CD8-positive, alpha-beta memory T cell (primary cell): ENCODE measurements around the gene JAG1. TPM values are rescaled to one million over a fixed set of nuclear protein-coding genes. Genes with fewer than 3 reads are reported as not detected.

Source experiments
- CTCF ChIA-PET: fragments of 350-600 bp; sonication (Branson Sonifier 250); formaldehyde crosslinking; loops from one replicate; lab custom pipeline; 2021; ENCODE audit warnings: antibody characterized with exemption; lab: Charles Lee
- POLR2A ChIA-PET: fragments of 350-600 bp; sonication (Branson Sonifier 250); formaldehyde crosslinking; loops from one replicate; lab custom pipeline; 2021; ENCODE audit warnings: antibody characterized with exemption; lab: Charles Lee
- DNase-seq, 5 donors: peaks; one replicate each; pipeline versions ENCODE4 v3.0.0 to v3.0.0-alpha.2; 2020 to 2022; ENCODE audit warnings: mixed read lengths in 1 of 5
- H3K27ac ChIP-seq: one replicate; pipeline ENCODE4 v1.7.0; 2013; ENCODE audit warnings: low read depth, mild to moderate bottlenecking, low read length, moderate library complexity
- H3K27me3 ChIP-seq: 2 replicates; pipeline ENCODE4 v1.7.0; 2013; ENCODE audit warnings: low read length, mild to moderate bottlenecking; ENCODE audit not compliant: insufficient read depth, poor library complexity, severe bottlenecking
- H3K36me3 ChIP-seq: 2 replicates; pipeline ENCODE4 v1.7.0; 2013; ENCODE audit warnings: mild to moderate bottlenecking, low read length, moderate library complexity; ENCODE audit not compliant: insufficient read depth
- H3K4me1 ChIP-seq: 2 replicates; pipeline ENCODE4 v1.7.0; 2013; ENCODE audit warnings: mild to moderate bottlenecking, low read length, moderate library complexity; ENCODE audit not compliant: insufficient read depth
- H3K4me3 ChIP-seq: 2 replicates; pipeline ENCODE4 v1.7.0; 2013; ENCODE audit warnings: mild to moderate bottlenecking, low read length
- H3K9me3 ChIP-seq: 2 replicates; pipeline ENCODE4 v1.7.0; 2013; ENCODE audit warnings: mild to moderate bottlenecking, low read length
- H3K27ac Mint-ChIP-seq, 8 donors: one replicate each; pipeline ENCODE4 v1.8.0; 2020 to 2021; ENCODE audit warnings: mixed read lengths in 8 of 8, mild to moderate bottlenecking in 6 of 8, inconsistent platforms in 3 of 8, moderate library complexity in 3 of 8
- H3K27me3 Mint-ChIP-seq, 2 donors: one replicate each; pipeline ENCODE4 v1.8.0; 2020 to 2021; ENCODE audit warnings: mixed read lengths in 2 of 2, mild to moderate bottlenecking in 1 of 2, moderate library complexity in 1 of 2
- H3K36me3 Mint-ChIP-seq, 3 donors: one replicate each; pipeline ENCODE4 v1.8.0; 2020 to 2021; ENCODE audit warnings: mixed read lengths in 3 of 3, inconsistent platforms in 1 of 3, mild to moderate bottlenecking in 1 of 3
- H3K4me1 Mint-ChIP-seq, 3 donors: one replicate each; pipeline ENCODE4 v1.8.0; 2020 to 2021; ENCODE audit warnings: mixed read lengths in 3 of 3, inconsistent platforms in 1 of 3, mild to moderate bottlenecking in 1 of 3
- H3K4me3 Mint-ChIP-seq, 7 donors: one replicate each; pipeline ENCODE4 v1.8.0; 2020 to 2021; ENCODE audit warnings: mixed read lengths in 7 of 7, mild to moderate bottlenecking in 6 of 7, moderate library complexity in 4 of 7, inconsistent platforms in 2 of 7
- H3K9me3 Mint-ChIP-seq, 5 donors: one replicate each; pipeline ENCODE4 v1.8.0; 2020 to 2022; ENCODE audit warnings: mixed read lengths in 5 of 5, mild to moderate bottlenecking in 3 of 5, moderate library complexity in 2 of 5, inconsistent platforms in 1 of 5
- polyA plus RNA-seq: library from polyadenylated mRNA; unstranded; fragments of 300-500 nt; fragmentation: Illumina TruSeq; gene quantifications from one replicate; pipeline ENCODE4 v1.2.3, GENCODE V29; 2021
- total RNA-seq, 2 experiments: library from RNA; stranded (reverse); gene quantifications; one replicate each; pipeline ENCODE4 v1.2.3, GENCODE V29; 2021

Gene JAG1
- total and polyA plus RNA-seq, 3 experiments from 2014 or later = 0.11 to 0.24 (median 0.24) TPM

DNA sequence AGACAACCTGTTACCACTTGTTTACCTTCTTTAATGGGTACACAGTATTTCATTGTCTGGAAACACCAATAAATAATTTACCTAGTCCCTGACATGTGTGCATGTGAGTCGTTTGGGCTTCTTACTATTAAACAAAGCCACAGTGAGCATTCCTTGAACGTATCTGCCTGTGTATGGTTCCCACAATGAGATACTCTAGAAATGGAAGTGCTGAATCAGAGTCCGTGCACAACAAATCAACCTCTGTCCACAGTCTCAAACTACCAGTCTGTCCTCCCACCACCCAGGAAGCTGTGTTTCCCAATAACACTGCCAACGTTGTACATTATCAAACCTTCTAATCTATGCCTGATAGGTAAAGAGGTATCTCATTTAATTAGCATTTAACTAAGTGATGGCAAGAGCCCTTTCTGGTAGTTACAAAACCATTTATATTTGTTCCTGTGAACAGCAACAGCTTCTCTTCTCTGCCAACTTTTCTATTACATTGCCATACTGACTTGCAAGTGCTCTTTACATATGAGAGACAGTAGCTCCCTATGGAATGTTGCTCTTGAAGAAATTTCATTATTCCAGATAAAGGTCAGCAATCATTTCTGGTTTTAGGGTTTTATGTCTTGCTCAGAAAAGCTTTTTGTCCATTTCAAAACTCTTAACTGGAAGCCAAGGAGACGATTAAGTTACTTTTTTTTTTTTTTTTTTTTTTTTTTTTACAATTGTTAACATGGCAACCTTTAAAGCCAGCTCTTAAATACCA is 14.7 kb downstream of the JAG1 start:
- no peak for DNase-seq
- Histone ChIP-seq H3K36me3 (no peaks in the 10 kb centered on the region), H3K9me3 (no peaks in the 10 kb centered on the region), H3K4me3 (no peak overlapping the region), H3K27ac (no peak overlapping the region), H3K27me3 (no peaks in the 10 kb centered on the region), H3K4me1 (no peaks in the 10 kb centered on the region)
- ChIA-PET CTCF (no interaction called here), POLR2A (no interaction called here)
- peaks cover 17 to 55% of the 10 kb centered on the region in 2 donors for H3K27me3 Mint-ChIP-seq
- H3K27ac Mint-ChIP-seq = no peak overlapping the region
- no peaks in the 10 kb centered on the region for H3K4me1 Mint-ChIP-seq
- H3K36me3 Mint-ChIP-seq = no peaks in the 10 kb centered on the region
- no peak overlapping the region for H3K4me3 Mint-ChIP-seq
- no peaks in the 10 kb centered on the region for H3K9me3 Mint-ChIP-seq

- no peak overlapping the region for H3K27ac ChIP-seq
- no peaks in the 10 kb centered on the region for H3K9me3 ChIP-seq
- DNase-seq = no peak
- H3K36me3 ChIP-seq = no peaks in the 10 kb centered on the region
- H3K4me1 ChIP-seq = no peaks in the 10 kb centered on the region
- no peaks in the 10 kb centered on the region for H3K36me3 Mint-ChIP-seq
- H3K4me3 Mint-ChIP-seq = no peak overlapping the region
- POLR2A ChIA-PET = no interaction called here
- no peaks in the 10 kb centered on the region for H3K27me3 ChIP-seq
- H3K9me3 Mint-ChIP-seq = no peaks in the 10 kb centered on the region
- no peak overlapping the region for H3K4me3 ChIP-seq
- peaks cover 13 to 51% of the 10 kb centered on the region in 2 donors for H3K27me3 Mint-ChIP-seq
- H3K4me1 Mint-ChIP-seq = no peaks in the 10 kb centered on the region
- H3K27ac Mint-ChIP-seq = no peak overlapping the region
- CTCF ChIA-PET = no interaction called here
These were observed 15.6 kb downstream of the JAG1 start for GRCh38 chr20:10658051-10658823.

DNA sequence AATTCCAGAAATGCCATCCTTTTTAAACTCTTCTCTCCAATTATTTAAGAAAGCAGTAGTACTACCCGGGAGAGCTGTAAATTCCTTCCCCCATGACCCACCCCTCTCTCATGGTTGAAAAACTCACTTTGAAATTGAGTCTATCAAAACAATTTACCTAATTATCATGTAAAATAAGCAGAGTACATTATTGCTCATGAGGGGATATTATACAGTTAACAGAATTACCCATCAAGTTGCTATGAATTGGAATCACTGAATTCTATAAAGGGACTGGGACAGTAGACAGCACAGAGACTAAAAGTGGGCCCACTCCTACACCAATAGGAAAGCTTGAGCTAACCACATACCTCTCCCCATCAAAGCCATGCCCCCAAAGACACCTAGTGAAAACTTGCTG is 16.3 kb downstream of the JAG1 start:
- Mint-ChIP-seq H3K27me3 (peaks cover 14 to 49% of the 10 kb centered on the region in 2 donors), H3K4me3 (no peak overlapping the region), H3K9me3 (no peaks in the 10 kb centered on the region), H3K4me1 (no peaks in the 10 kb centered on the region), H3K36me3 (no peaks in the 10 kb centered on the region), H3K27ac (no peak overlapping the region)
- POLR2A ChIA-PET = no interaction called here
- CTCF ChIA-PET = no interaction called here
- H3K9me3 ChIP-seq = no peaks in the 10 kb centered on the region
- H3K27ac ChIP-seq = no peak overlapping the region
- no peaks in the 10 kb centered on the region for H3K36me3 ChIP-seq
- no peaks in the 10 kb centered on the region for H3K27me3 ChIP-seq
- no peak overlapping the region for H3K4me3 ChIP-seq
- no peak for DNase-seq
- no peaks in the 10 kb centered on the region for H3K4me1 ChIP-seq

DNA sequence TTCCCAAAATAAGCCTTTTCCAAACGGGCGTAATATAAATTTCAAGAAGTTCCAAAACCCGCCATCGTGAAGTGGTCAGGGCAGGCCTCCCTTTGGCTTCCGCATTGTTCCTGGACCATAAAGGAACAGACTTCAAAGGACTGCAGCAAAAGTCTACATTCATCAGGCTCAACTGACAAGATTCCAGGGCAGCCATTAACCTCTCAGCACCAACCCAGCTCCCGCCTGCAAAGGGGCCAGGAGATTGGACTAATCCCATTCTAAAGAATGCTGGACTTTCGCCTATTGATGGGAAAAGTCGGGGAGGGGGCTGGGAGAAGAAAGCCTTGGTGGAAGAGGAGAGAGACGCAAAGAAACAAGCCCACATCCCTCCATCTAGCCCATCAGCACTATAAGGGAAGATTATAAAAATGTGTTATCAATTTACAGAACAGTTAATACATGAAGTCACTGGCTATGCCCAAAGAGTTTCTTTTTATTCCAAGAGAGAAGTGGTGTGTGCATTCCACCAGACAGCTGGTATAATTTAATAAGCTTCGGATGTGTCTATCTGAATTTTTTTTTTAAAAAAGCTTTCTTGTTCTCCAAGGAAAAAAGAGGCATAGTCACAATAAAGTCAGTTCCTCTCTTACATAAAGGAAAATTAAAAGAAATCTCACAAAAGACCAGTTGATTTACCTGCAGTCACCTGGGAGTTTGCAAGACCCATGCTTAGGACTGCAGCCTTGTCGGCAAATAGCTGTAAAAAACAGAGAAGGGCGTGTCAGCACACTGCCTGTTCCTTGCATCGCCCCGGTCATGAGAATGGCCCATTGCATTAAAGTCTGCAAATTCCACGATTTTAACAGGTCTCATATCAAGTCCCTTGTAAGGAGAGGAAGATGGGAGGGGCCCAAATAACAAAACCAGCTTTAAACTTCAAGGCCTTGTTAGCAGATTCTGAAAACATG is 17.8 kb downstream of the JAG1 start:
- no peak for DNase-seq
- Histone ChIP-seq H3K9me3 (no peaks in the 10 kb centered on the region), H3K4me3 (no peak overlapping the region), H3K27me3 (peaks cover 4% of the 10 kb centered on the region), H3K4me1 (no peaks in the 10 kb centered on the region), H3K36me3 (no peaks in the 10 kb centered on the region), H3K27ac (no peak overlapping the region)
- ChIA-PET CTCF (no interaction called here), POLR2A (no interaction called here)
- Mint-ChIP-seq H3K27ac (no peak overlapping the region), H3K4me3 (no peak overlapping the region), H3K36me3 (no peaks in the 10 kb centered on the region), H3K4me1 (no peaks in the 10 kb centered on the region), H3K9me3 (no peaks in the 10 kb centered on the region), H3K27me3 (peaks cover 16 to 48% of the 10 kb centered on the region in 2 donors)

- POLR2A ChIA-PET = no interaction called here
- DNase-seq = no peak
- H3K36me3 Mint-ChIP-seq = no peaks in the 10 kb centered on the region
- no peak overlapping the region for H3K4me3 Mint-ChIP-seq
- Histone ChIP-seq H3K4me3 (no peak overlapping the region), H3K27ac (no peak overlapping the region), H3K4me1 (no peaks in the 10 kb centered on the region), H3K9me3 (no peaks in the 10 kb centered on the region), H3K36me3 (no peaks in the 10 kb centered on the region), H3K27me3 (peaks cover 4% of the 10 kb centered on the region)
- peaks cover 10 to 48% of the 10 kb centered on the region in 2 donors for H3K27me3 Mint-ChIP-seq
- no peak overlapping the region for H3K27ac Mint-ChIP-seq
- no peaks in the 10 kb centered on the region for H3K9me3 Mint-ChIP-seq
- H3K4me1 Mint-ChIP-seq = no peaks in the 10 kb centered on the region
- CTCF ChIA-PET = no interaction called here
These were observed 19.2 kb downstream of the JAG1 start for GRCh38 chr20:10654630-10655029.

DNA sequence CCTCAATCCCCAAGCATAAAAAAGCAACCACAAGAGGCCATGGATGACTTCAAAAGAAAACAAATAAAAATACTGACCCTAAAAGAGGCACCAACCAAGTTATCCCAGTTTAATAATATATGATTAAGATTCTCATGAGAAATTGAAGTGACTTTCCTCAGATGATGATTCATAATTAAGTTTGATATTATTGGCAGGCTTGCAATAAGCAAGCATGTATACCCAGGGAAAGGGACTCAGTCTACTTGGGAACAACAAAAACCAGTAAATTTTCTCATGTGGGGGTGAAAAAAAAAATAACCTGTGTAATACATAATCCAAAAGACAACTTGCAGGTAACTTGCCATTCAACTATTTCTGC is 19.6 kb downstream of the JAG1 start:
- Mint-ChIP-seq H3K27ac (no peak overlapping the region), H3K36me3 (no peaks in the 10 kb centered on the region), H3K4me1 (no peaks in the 10 kb centered on the region), H3K27me3 (peaks cover 10 to 48% of the 10 kb centered on the region in 2 donors), H3K4me3 (no peak overlapping the region), H3K9me3 (no peaks in the 10 kb centered on the region)
- POLR2A ChIA-PET = no interaction called here
- Histone ChIP-seq H3K4me3 (no peak overlapping the region), H3K9me3 (no peaks in the 10 kb centered on the region), H3K27ac (no peak overlapping the region), H3K36me3 (no peaks in the 10 kb centered on the region), H3K27me3 (peaks cover 4% of the 10 kb centered on the region), H3K4me1 (no peaks in the 10 kb centered on the region)
- no peak for DNase-seq
- CTCF ChIA-PET = no interaction called here

DNA sequence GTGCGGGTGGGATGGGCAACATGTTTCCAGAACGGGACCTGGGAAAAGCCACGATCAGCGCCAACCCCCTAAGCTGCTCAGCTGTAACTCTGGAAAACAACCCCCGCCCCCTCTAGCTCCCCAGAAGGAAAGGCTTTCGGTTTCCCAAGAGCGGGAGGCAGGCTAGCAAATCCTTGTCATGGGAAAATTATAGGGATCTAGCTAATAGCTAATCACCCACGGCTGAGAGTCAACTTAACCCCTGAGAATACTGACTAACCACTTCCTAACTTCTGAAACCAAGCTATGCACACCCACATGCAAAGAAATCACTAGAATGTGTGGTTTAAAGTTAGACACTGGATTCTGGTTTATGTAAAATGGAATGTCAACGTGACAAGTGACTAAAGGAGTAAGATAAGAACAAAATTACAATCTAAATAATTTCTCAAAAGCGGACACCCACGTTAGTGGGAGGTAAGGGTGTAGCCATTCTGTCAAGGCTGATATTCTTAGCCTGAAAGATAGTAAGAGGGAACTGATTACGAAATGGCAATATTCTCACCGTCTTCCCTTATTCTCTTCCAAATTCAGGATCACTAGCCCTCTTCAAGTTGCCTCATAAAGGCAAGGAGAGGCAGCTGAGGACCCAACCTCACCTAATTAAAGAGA is 20.1 kb downstream of the JAG1 start:
- Mint-ChIP-seq H3K27ac (no peak overlapping the region), H3K4me1 (no peaks in the 10 kb centered on the region), H3K9me3 (no peaks in the 10 kb centered on the region), H3K4me3 (no peak overlapping the region), H3K27me3 (peaks cover 10 to 50% of the 10 kb centered on the region in 2 donors), H3K36me3 (no peaks in the 10 kb centered on the region)
- Histone ChIP-seq H3K27me3 (peaks cover 4% of the 10 kb centered on the region), H3K4me1 (no peaks in the 10 kb centered on the region), H3K4me3 (no peak overlapping the region), H3K36me3 (no peaks in the 10 kb centered on the region), H3K27ac (no peak overlapping the region), H3K9me3 (no peaks in the 10 kb centered on the region)
- DNase-seq = no peak
- ChIA-PET CTCF (no interaction called here), POLR2A (no interaction called here)
